Thoracic aorta (tissue), 2 donors: ENCODE data around the gene FNTB. TPM values are rescaled to one million over a fixed set of nuclear protein-coding genes. Genes with fewer than 3 reads are reported as not detected.

ENCODE experiments used
- ATAC-seq: fragments of 150-250 bp; one replicate; pipeline ENCODE4 v1.8.0; 2017; ENCODE audit warnings: low read depth; ENCODE audit not compliant: insufficient number of reproducible peaks, low FRiP score
- DNase-seq: peaks from one replicate; pipeline ENCODE4 v3.0.0-alpha.2; 2020; ENCODE audit warnings: low spot score
- H3K27ac ChIP-seq, 2 donors: fragments of 200-600 bp; sonication (generic); 1 replicate in 1 of 2; 2 replicates in 1 of 2; pipeline ENCODE4 v1.5.1; 2016; ENCODE audit warnings: mild to moderate bottlenecking in 2 of 2, moderate library complexity in 2 of 2
- H3K27me3 ChIP-seq: fragments of 200-600 bp; sonication (generic); replicated peaks from 2 replicates; pipeline ENCODE4 v1.6.0; 2016; ENCODE audit warnings: mild to moderate bottlenecking; ENCODE audit not compliant: insufficient read depth
- H3K36me3 ChIP-seq: fragments of 200-600 bp; sonication (generic); one replicate; pipeline ENCODE4 v1.5.1; 2016
- H3K4me1 ChIP-seq, 2 donors: fragments of 200-600 bp; sonication (generic); 1 replicate in 1 of 2; 2 replicates in 1 of 2; pipeline versions ENCODE4 v1.5.1 to v1.6.0; 2016; ENCODE audit warnings: low read depth in 2 of 2, mild to moderate bottlenecking in 1 of 2; ENCODE audit not compliant: control insufficient read depth in 1 of 2
- H3K4me3 ChIP-seq: fragments of 200-600 bp; sonication (generic); 2 replicates; pipeline ENCODE4 v1.5.1; 2016; ENCODE audit warnings: mild to moderate bottlenecking
- H3K9me3 ChIP-seq: fragments of 200-600 bp; sonication (generic); 2 replicates; pipeline ENCODE4 v1.5.1; 2016
- CTCF ChIP-seq: fragments of 200-600 bp; sonication (generic); IDR thresholded peaks from one replicate; pipeline ENCODE4 v1.5.1; 2019; ENCODE audit warnings: antibody characterized with exemption
- total RNA-seq, 2 donors: library from RNA; depleted of rRNA; stranded (reverse); fragments of >200 nt; gene quantifications; one replicate each; pipeline versions ENCODE4 v1.1.0 to v1.2.3, GENCODE V29; 2016

Gene FNTB
- total RNA-seq, 2 donors from 2014 or later = 6.8 to 18.3 TPM

- no peak for ATAC-seq
- Histone ChIP-seq H3K36me3 (no peaks in the 10 kb centered on the region), H3K4me3 (peak overlapping the region; percentile 90), H3K4me1 (peaks cover 6 to 17% of the 10 kb centered on the region in 2 donors), H3K27ac (no peak overlapping the region), H3K27me3 (no peaks in the 10 kb centered on the region), H3K9me3 (no peaks in the 10 kb centered on the region)
- DNase-seq = no peak
- TF ChIP-seq CTCF = no peak
Observed at GRCh38 chr14:64971491-64971942, 15.2 kb upstream of the FNTB start.

- H3K4me3 ChIP-seq = peak within 1 kb of the TSS; percentile 90
- DNase-seq (no peak), ATAC-seq (peak; percentile 15)
- H3K27ac ChIP-seq = no peak within 1 kb of the TSS
- H3K9me3 ChIP-seq = no peaks in the 10 kb centered on the region
- H3K36me3 ChIP-seq = no peaks in the 10 kb centered on the region
- no peaks in the 10 kb centered on the region for H3K27me3 ChIP-seq
- peaks cover 6 to 17% of the 10 kb centered on the region in 2 donors for H3K4me1 ChIP-seq
- TF ChIP-seq CTCF = no peak
Observed at GRCh38 chr14:64971943-64972791, 14.5 kb upstream of the FNTB start, which contains the start of gene RAB15. RAB15 (minus strand) TSS chr14:64972336; CDS start chr14:64972076, 260 bp downstream.

- DNase-seq = no peak
- H3K4me1 ChIP-seq = peaks cover 6 to 17% of the 10 kb centered on the region in 2 donors
- no peak overlapping the region for H3K27ac ChIP-seq
- TF ChIP-seq CTCF = no peak
- H3K27me3 ChIP-seq = no peaks in the 10 kb centered on the region
- no peak for ATAC-seq
- H3K4me3 ChIP-seq = peak overlapping the region; percentile 83
- no peaks in the 10 kb centered on the region for H3K36me3 ChIP-seq
- no peaks in the 10 kb centered on the region for H3K9me3 ChIP-seq
Observed at GRCh38 chr14:64973026-64973442, 13.7 kb upstream of the FNTB start.

- Histone ChIP-seq H3K27ac (no peak overlapping the region), H3K27me3 (no peaks in the 10 kb centered on the region)
Observed at GRCh38 chr14:64973826-64974225, 12.9 kb upstream of the FNTB start.

More at GRCh38 chr14:64973826-64974225, 12.9 kb upstream of the FNTB start:
- ATAC-seq (no peak), DNase-seq (no peak)
- TF ChIP-seq CTCF = no peak
- Histone ChIP-seq H3K36me3 (no peaks in the 10 kb centered on the region), H3K4me1 (peaks cover 6 to 17% of the 10 kb centered on the region in 2 donors), H3K4me3 (no peak overlapping the region), H3K9me3 (no peaks in the 10 kb centered on the region)
